22Rv1 (cell line): ENCODE results near the gene DNAJC10.

Experiments
- H3K27ac ChIP-seq: fragments of 450-650 bp; 2 replicates; pipeline ENCODE4 v1.5.1; 2017
- ZFX ChIP-seq: fragments of 450-650 bp; IDR thresholded peaks from 2 replicates; pipeline ENCODE4 v1.6.1; 2017; ENCODE audit warnings: antibody characterized with exemption, borderline replicate concordance
- TF ChIP-seq, protein P1 (sequence below): fragments of 450-650 bp; IDR thresholded peaks from 2 replicates; pipeline ENCODE4 v1.5.1; 2017; ENCODE audit warnings: mild to moderate bottlenecking

The DNAJC10 gene

DNA sequence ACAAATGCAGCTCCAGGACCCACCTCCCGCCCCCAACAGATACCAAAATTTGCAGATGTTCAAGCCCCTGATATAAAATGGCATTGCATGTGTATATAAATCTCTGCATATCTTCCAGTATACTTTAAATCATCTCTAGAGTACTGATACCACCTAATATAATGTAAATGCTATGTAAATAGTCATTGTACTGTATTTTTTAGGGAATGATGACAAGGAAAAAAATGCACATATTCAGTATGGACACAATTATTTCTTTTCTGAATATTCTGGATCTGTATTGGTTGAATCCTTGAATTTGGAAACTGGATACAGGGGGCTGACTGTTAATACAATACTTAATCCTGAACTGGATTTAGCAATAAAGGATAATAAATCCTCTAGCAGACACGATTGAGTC lies 82.7 kb downstream of the DNAJC10 start:
- TF ChIP-seq, protein P1, sequence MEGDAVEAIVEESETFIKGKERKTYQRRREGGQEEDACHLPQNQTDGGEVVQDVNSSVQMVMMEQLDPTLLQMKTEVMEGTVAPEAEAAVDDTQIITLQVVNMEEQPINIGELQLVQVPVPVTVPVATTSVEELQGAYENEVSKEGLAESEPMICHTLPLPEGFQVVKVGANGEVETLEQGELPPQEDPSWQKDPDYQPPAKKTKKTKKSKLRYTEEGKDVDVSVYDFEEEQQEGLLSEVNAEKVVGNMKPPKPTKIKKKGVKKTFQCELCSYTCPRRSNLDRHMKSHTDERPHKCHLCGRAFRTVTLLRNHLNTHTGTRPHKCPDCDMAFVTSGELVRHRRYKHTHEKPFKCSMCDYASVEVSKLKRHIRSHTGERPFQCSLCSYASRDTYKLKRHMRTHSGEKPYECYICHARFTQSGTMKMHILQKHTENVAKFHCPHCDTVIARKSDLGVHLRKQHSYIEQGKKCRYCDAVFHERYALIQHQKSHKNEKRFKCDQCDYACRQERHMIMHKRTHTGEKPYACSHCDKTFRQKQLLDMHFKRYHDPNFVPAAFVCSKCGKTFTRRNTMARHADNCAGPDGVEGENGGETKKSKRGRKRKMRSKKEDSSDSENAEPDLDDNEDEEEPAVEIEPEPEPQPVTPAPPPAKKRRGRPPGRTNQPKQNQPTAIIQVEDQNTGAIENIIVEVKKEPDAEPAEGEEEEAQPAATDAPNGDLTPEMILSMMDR, result no peak
- TF ChIP-seq ZFX, result no peak
- no peak overlapping the region for H3K27ac ChIP-seq

DNA sequence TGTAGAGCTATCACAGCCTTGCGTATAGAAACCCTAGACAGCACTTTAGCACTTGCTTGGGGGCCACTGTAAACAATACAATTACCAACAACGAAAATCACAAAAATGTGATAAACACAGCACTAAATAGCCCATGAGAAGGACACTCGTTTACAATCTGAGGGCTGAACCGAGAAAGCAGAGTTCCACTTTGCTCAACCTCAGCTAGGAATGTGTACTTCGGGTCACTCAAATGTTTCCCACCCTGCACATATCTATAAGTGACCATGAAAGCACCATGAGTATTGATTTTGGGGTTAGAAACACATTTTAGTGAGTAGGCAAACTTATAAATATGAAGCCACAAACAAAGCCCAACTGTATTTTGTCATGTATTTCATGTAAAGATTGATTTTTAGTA lies 88.1 kb downstream of the DNAJC10 start:
- H3K27ac ChIP-seq, result no peak overlapping the region
- TF ChIP-seq, protein P1, result no peak
- TF ChIP-seq ZFX, result no peak

DNA sequence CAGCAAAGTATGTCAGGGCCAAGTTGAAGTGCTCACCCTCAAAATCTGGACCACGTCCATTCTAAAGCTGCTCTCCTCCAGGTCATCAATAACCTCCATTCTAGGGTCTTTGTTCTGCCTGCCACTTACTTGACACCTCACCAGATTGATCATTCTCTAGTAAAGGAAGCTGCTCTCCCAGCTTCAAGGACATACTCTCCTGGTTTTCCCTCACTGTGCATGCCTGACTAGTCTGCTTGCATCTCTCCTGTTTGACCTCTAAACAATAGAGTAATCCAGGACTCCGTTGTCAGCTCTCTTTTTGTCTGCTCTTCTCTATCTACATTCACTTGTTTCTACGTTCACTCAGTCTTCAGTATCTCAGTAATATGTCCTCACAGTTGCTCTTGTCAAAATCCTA lies 91.3 kb downstream of the DNAJC10 start:
- H3K27ac ChIP-seq, result no peak overlapping the region
- TF ChIP-seq, protein P1, result no peak

DNA sequence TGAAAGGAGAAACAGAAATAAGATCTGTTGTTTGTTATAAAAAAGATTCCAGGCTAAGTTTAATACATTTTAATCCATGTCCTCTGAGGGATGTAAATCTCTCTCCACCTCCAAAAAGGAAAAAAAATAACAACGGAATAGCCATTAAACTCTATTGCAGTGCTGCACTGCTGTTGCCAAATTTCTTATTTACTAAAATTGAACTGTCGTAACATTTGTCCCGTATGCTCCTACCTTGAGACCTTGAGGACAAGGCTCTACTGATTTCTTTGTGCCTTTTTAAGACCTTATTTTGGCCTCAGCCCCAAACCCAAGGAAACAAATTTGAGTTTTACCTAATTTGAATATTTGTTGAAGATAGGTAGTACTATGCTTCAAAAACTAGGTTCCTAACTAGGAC lies 94.0 kb downstream of the DNAJC10 start:
- TF ChIP-seq, protein P1, result no peak
- TF ChIP-seq ZFX, result no peak
- H3K27ac ChIP-seq, result no peak overlapping the region

DNA sequence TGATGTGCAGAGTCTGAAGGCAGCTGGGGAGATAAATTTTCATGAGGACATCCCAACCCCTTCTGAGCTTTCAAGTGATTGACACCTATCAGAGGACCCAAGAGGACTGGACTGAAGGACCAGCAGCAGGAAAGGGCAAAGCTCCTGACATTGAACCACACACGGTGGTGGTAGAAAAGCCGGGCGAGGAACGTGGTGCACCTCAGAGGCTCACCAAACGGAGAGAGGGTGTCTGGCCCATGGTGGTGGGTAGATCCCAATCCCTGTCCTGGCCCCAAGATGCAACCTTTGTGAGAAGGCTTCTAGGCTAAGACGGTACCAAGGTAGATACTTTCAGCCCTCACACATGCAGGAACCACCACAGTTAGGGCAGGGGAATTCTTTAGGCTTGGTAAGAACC lies 98.3 kb downstream of the DNAJC10 start:
- TF ChIP-seq ZFX, result no peak
- TF ChIP-seq, protein P1, result no peak
- H3K27ac ChIP-seq, result no peak overlapping the region

DNA sequence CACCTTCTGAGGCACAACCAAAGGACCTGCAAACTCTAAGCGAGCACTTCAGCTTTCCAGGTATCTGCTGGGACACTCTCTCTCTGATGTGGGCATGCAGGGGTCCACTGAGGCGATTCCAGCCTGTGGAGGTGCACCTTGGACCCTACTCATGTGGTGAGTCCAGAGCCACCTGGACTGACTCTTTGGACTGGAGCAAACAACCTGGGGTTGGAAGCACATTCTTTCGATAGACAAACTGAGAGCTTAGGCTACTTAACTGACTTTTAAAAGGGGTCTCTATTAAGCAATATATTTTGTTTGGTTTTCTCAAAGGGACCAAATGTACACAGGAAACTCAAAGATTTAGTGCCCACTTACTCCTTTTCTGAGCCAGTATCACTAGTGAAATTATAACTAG lies 98.7 kb downstream of the DNAJC10 start:
- TF ChIP-seq, protein P1, result no peak
- no peak for TF ChIP-seq ZFX
- no peak overlapping the region for H3K27ac ChIP-seq

DNA sequence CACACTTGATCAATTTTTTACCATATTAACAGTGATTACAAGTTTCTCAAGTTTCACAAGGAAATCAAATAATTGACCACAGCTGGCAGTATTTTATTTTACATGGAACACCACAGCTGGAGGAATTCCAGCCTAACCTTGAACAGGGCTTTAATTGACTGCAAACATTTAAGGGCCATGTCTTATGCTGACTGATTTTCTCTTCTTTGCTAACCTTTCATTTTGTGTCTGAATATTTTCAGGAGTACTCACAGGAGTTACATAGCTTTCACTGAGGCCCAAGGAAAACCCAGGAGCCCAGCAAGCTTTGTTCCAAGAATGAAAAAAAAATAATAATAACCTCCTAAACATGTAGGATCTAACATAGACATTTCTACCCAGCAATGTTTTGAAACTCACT lies 100.8 kb downstream of the DNAJC10 start:
- H3K27ac ChIP-seq, result no peak overlapping the region
- TF ChIP-seq ZFX, result no peak
- TF ChIP-seq, protein P1, result no peak
